Measurements from ENCODE around the gene CTNNA2. TPM values are rescaled to one million over a fixed set of nuclear protein-coding genes. Genes with fewer than 3 reads are reported as not detected.

Gene CTNNA2
- total and polyA plus RNA-seq, 2 of the 8 experiments (the other 6 are each of a cell fraction or from before 2014, with no cell fraction given): 3.9 to 9.0 TPM

DNA sequence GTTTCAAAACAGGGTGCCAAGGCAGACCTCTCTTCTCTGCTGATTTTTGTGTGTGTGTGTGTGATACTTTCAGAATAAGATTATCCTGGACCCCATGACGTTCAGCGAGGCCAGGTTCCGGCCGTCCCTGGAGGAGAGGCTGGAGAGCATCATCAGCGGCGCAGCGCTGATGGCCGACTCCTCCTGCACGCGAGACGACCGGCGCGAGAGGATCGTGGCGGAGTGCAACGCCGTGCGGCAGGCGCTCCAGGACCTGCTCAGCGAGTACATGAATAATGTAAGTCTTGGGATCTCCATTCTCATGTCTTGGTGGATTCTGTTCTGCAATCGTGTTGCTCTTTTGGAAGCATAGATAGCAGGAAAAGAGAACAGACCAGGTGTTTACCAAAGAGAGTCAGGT is 396.7 kb downstream of the CTNNA2 start (continued):
- TF ChIP-seq, protein P1, sequence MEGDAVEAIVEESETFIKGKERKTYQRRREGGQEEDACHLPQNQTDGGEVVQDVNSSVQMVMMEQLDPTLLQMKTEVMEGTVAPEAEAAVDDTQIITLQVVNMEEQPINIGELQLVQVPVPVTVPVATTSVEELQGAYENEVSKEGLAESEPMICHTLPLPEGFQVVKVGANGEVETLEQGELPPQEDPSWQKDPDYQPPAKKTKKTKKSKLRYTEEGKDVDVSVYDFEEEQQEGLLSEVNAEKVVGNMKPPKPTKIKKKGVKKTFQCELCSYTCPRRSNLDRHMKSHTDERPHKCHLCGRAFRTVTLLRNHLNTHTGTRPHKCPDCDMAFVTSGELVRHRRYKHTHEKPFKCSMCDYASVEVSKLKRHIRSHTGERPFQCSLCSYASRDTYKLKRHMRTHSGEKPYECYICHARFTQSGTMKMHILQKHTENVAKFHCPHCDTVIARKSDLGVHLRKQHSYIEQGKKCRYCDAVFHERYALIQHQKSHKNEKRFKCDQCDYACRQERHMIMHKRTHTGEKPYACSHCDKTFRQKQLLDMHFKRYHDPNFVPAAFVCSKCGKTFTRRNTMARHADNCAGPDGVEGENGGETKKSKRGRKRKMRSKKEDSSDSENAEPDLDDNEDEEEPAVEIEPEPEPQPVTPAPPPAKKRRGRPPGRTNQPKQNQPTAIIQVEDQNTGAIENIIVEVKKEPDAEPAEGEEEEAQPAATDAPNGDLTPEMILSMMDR (IDR thresholded peaks at IDR 0.05; ENCODE audit: control extremely low read depth in 1 of 3, insufficient read depth in 1 of 3, low read depth in 1 of 3, low read length in 3 of 3): no peak
- TF ChIP-seq TAF1 (IDR thresholded peaks at IDR 0.05; ENCODE audit: low read depth, low read length) (no peak), SP2 (IDR thresholded peaks at IDR 0.05; ENCODE audit: low read length) (no peak)

All from H1 (cell line).